NCI-H2081 (cell line): Measurements from ENCODE around the gene PITPNC1.
"Not testable (repeated sequence)": the region's sequence is repeated elsewhere in the genome, so short reads cannot be mapped to it uniquely, and the experiment has no call there.

Source experiments
- DNase-seq, 2 experiments: peaks; one replicate each; lab custom pipeline; 2025; lab: John Stamatoyannopoulos, UW

Gene PITPNC1

GRCh38 chr17:67624886-67625656 is 248.0 kb downstream of the PITPNC1 start:
- DNase-seq = peak; percentile 65 to 88

- no peak for DNase-seq
Observed at GRCh38 chr17:67625971-67626370, 248.9 kb downstream of the PITPNC1 start.

GRCh38 chr17:67628580-67629013 is 251.5 kb downstream of the PITPNC1 start:
- DNase-seq = no peak

- DNase-seq = peak in 1 of 2 experiments; percentile 37
Observed at GRCh38 chr17:67629971-67630320, 252.9 kb downstream of the PITPNC1 start.

GRCh38 chr17:67630836-67631235 is 253.8 kb downstream of the PITPNC1 start:
- not testable (repeated sequence) for DNase-seq

GRCh38 chr17:67632141-67632540 is 255.1 kb downstream of the PITPNC1 start:
- no peak for DNase-seq

GRCh38 chr17:67633751-67634211 is 256.7 kb downstream of the PITPNC1 start:
- no peak for DNase-seq

- no peak for DNase-seq
Observed at GRCh38 chr17:67635681-67636080, 258.6 kb downstream of the PITPNC1 start.

GRCh38 chr17:67636312-67636711 is 259.2 kb downstream of the PITPNC1 start:
- no peak for DNase-seq

- no peak for DNase-seq
Observed at GRCh38 chr17:67636834-67637520, 259.9 kb downstream of the PITPNC1 start.

- no peak for DNase-seq
Observed at GRCh38 chr17:67637901-67638641, 261.0 kb downstream of the PITPNC1 start.

- DNase-seq = no peak
Observed at GRCh38 chr17:67638871-67639270, 261.8 kb downstream of the PITPNC1 start.

- DNase-seq = peak in 1 of 2 experiments; percentile 48
Observed at GRCh38 chr17:67639555-67639954, 262.5 kb downstream of the PITPNC1 start.

GRCh38 chr17:67639979-67640378 is 262.9 kb downstream of the PITPNC1 start:
- peak in 1 of 2 experiments; percentile 48 for DNase-seq

GRCh38 chr17:67642488-67642887 is 265.4 kb downstream of the PITPNC1 start:
- no peak for DNase-seq

GRCh38 chr17:67644061-67644460 is 267.0 kb downstream of the PITPNC1 start:
- DNase-seq = no peak

GRCh38 chr17:67645195-67645594 is 268.1 kb downstream of the PITPNC1 start:
- not testable (repeated sequence) for DNase-seq

GRCh38 chr17:67646472-67646871 is 269.4 kb downstream of the PITPNC1 start:
- no peak for DNase-seq

- DNase-seq = no peak
Observed at GRCh38 chr17:67647482-67647881, 270.4 kb downstream of the PITPNC1 start.

GRCh38 chr17:67648032-67648905 is 271.2 kb downstream of the PITPNC1 start:
- no peak for DNase-seq

GRCh38 chr17:67648906-67649295 is 271.8 kb downstream of the PITPNC1 start:
- DNase-seq = not testable (repeated sequence)

GRCh38 chr17:67649891-67650290 is 272.8 kb downstream of the PITPNC1 start:
- no peak for DNase-seq
